Natural killer cell (primary cell): ENCODE results near the gene HAPSTR1. TPM values are rescaled to one million over a fixed set of nuclear protein-coding genes. Genes with fewer than 3 reads are reported as not detected.

Experiments used
- ATAC-seq, 3 donors: fragments of 150-1000 bp in 2 of 3; fragments of 200-7000 bp in 1 of 3; cut with Tn5 transposase; 1 replicate in 1 of 3; 2 replicates in 2 of 3; pipeline ENCODE4 v1.10.0; 2021; ENCODE audit warnings: mild to moderate bottlenecking in 2 of 3, moderate library complexity in 2 of 3
- DNase-seq, 2 donors: peaks; one replicate each; pipeline versions ENCODE4 v3.0.0 to v3.0.0-alpha.2; 2013 to 2021; ENCODE audit warnings: mixed read lengths in 1 of 2
- H3K27ac ChIP-seq: one replicate; pipeline ENCODE4 v1.5.1; 2013; ENCODE audit warnings: mild to moderate bottlenecking, low read length
- H3K27me3 ChIP-seq: one replicate; pipeline ENCODE4 v1.6.1; 2013; ENCODE audit warnings: low read length; ENCODE audit not compliant: control insufficient read depth, insufficient read depth
- H3K36me3 ChIP-seq: one replicate; pipeline ENCODE4 v1.6.1; 2013; ENCODE audit warnings: low read length; ENCODE audit not compliant: control insufficient read depth, insufficient read depth
- H3K4me1 ChIP-seq: one replicate; pipeline ENCODE4 v1.6.1; 2013; ENCODE audit warnings: low read length; ENCODE audit not compliant: control insufficient read depth, insufficient read depth
- H3K4me3 ChIP-seq: one replicate; pipeline ENCODE4 v1.5.1; 2013; ENCODE audit warnings: low read length
- H3K9me3 ChIP-seq: one replicate; pipeline ENCODE4 v1.6.1; 2013; ENCODE audit warnings: low read length; ENCODE audit not compliant: control insufficient read depth, insufficient read depth
- H3K27ac Mint-ChIP-seq, 2 donors: one replicate each; pipeline ENCODE4 v1.8.0; 2022; ENCODE audit warnings: mild to moderate bottlenecking in 2 of 2, mixed read lengths in 2 of 2, moderate library complexity in 1 of 2
- H3K27me3 Mint-ChIP-seq, 2 donors: one replicate each; pipeline ENCODE4 v1.8.0; 2022; ENCODE audit warnings: low read depth in 2 of 2, mixed read lengths in 2 of 2
- H3K36me3 Mint-ChIP-seq: one replicate; pipeline ENCODE4 v1.8.0; 2022; ENCODE audit warnings: mixed read lengths
- H3K4me1 Mint-ChIP-seq, 2 donors: one replicate each; pipeline ENCODE4 v1.8.0; 2022; ENCODE audit warnings: mixed read lengths in 2 of 2
- H3K4me3 Mint-ChIP-seq: one replicate; pipeline ENCODE4 v1.8.0; 2022; ENCODE audit warnings: mild to moderate bottlenecking, moderate library complexity, mixed read lengths
- H3K9me3 Mint-ChIP-seq, 2 donors: one replicate each; pipeline ENCODE4 v1.8.0; 2022; ENCODE audit warnings: mixed read lengths in 2 of 2
- WGBS: methylation state at CpG from one replicate; pipeline ENCODE4 v1.1.7; 2013; ENCODE audit warnings: missing lambda C conversion rate; ENCODE audit not compliant: insufficient coverage; 5-methylcytosine and 5-hydroxymethylcytosine counted together
- intact Hi-C: fragments of 100-400 bp; cut with micrococcal nuclease; formaldehyde crosslinking; loops from one replicate; pipeline ENCODE4 v1.14.2; 2022
- total RNA-seq, 4 donors: library from RNA; stranded (reverse); fragments of 120-200 nt in 1 of 4; gene quantifications; one replicate each; pipeline versions ENCODE4 v1.2.3 to v1.2.4, GENCODE V29; 2013 to 2022
- TF ChIP-seq, protein P1 (sequence below): fragments of 200-600 bp; IDR thresholded peaks from one replicate; pipeline ENCODE4 v1.8.0; 2022; ENCODE audit warnings: antibody characterized with exemption

HAPSTR1 gene
- total RNA-seq, 3 donors from 2014 or later (not counting 1 experiment from before 2014, with no cell fraction given), result 135 to 145 (median 138) TPM

DNA sequence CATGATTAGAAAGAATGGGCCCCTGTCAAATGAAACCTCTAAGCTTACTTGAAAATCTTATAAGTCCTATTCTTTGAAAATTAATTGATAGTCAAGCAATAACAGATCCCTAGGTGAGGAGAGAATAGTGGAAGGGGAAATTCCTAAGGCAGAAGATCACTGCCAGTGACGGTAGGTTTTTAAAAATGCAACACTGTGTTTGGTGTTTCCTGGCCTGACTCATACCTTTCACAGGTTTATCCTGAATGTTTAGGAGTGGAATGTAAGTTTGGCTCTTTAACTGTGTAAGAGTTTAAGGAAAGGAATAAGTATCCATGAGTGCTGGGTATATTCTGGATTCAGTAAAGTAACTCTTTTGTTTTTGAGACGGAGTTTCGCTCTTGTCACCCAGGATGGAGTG, 23.8 kb downstream of the HAPSTR1 start:
- Histone ChIP-seq H3K9me3 (no peaks in the 10 kb centered on the region), H3K27me3 (no peaks in the 10 kb centered on the region), H3K4me3 (no peak overlapping the region), H3K36me3 (peaks cover 37% of the 10 kb centered on the region), H3K27ac (no peak overlapping the region), H3K4me1 (peaks cover 26% of the 10 kb centered on the region)
- Mint-ChIP-seq H3K27ac (peak overlapping the region; percentile 82 to 88), H3K36me3 (no peaks in the 10 kb centered on the region), H3K4me3 (peak overlapping the region; percentile 6), H3K9me3 (no peaks in the 10 kb centered on the region), H3K27me3 (no peaks in the 10 kb centered on the region), H3K4me1 (peaks cover 92 to 95% of the 10 kb centered on the region in 2 donors)
- WGBS, result 84% methylated on average over 3 of the region's 3 CpGs
- intact Hi-C loops, result no loop called here
- TF ChIP-seq, protein P1, sequence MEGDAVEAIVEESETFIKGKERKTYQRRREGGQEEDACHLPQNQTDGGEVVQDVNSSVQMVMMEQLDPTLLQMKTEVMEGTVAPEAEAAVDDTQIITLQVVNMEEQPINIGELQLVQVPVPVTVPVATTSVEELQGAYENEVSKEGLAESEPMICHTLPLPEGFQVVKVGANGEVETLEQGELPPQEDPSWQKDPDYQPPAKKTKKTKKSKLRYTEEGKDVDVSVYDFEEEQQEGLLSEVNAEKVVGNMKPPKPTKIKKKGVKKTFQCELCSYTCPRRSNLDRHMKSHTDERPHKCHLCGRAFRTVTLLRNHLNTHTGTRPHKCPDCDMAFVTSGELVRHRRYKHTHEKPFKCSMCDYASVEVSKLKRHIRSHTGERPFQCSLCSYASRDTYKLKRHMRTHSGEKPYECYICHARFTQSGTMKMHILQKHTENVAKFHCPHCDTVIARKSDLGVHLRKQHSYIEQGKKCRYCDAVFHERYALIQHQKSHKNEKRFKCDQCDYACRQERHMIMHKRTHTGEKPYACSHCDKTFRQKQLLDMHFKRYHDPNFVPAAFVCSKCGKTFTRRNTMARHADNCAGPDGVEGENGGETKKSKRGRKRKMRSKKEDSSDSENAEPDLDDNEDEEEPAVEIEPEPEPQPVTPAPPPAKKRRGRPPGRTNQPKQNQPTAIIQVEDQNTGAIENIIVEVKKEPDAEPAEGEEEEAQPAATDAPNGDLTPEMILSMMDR, result no peak
- ATAC-seq, result no peak
- DNase-seq, result no peak

DNA sequence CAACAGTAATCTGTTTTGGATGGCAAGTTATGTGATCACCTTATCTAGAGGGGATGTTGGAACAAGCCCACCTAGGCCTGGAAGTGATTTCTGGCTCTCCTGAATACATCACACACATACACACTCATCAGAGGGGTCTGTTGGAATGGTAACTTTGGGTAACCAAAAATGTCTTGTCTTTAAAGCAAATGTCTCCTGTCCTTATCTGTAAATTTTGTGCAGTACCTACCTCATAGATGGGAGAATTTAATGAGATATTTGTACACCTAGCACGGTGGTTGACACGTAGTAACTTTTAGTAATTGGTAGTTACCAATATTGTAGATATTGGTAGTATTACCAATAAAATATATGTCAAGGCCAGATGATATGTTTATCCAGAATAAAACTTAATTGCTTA, 24.7 kb downstream of the HAPSTR1 start:
- peak overlapping the region; percentile 82 to 88 for H3K27ac Mint-ChIP-seq
- 100% methylated on average over 2 of the region's 2 CpGs for WGBS
- ATAC-seq, result no peak

DNA sequence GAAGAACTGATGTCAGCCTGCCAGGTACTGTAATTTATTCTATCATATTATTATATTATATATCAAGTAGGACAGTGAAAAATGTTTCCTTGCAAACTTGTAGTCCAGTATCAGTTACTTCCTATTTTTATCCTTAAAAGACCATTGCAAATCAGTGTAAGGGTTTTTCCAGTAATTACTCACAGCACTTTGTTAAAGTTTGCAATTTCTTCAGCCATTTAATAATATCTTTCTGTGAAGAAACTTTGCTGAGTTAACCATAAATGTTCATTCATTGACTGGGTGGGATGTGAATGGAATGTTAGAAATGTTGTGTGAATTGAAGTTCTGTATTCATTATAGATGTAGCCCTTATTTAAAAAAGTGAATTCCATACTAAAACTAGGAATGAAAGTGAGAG, 26.7 kb downstream of the HAPSTR1 start:
- H3K36me3 Mint-ChIP-seq, result no peaks in the 10 kb centered on the region
- ATAC-seq, result no peak

More for the DNA sequence above, 24.7 kb downstream of the HAPSTR1 start:
- no peak overlapping the region for H3K4me3 Mint-ChIP-seq
- Histone ChIP-seq H3K9me3 (no peaks in the 10 kb centered on the region), H3K27ac (no peak overlapping the region), H3K27me3 (no peaks in the 10 kb centered on the region), H3K36me3 (peaks cover 34% of the 10 kb centered on the region), H3K4me3 (no peak overlapping the region), H3K4me1 (peaks cover 21% of the 10 kb centered on the region)
- DNase-seq, result no peak
- no peaks in the 10 kb centered on the region for H3K9me3 Mint-ChIP-seq
- TF ChIP-seq, protein P1, result no peak
- no peaks in the 10 kb centered on the region for H3K36me3 Mint-ChIP-seq
- intact Hi-C loops, result no loop called here
- peaks cover 85 to 88% of the 10 kb centered on the region in 2 donors for H3K4me1 Mint-ChIP-seq
- H3K27me3 Mint-ChIP-seq, result no peaks in the 10 kb centered on the region

DNA sequence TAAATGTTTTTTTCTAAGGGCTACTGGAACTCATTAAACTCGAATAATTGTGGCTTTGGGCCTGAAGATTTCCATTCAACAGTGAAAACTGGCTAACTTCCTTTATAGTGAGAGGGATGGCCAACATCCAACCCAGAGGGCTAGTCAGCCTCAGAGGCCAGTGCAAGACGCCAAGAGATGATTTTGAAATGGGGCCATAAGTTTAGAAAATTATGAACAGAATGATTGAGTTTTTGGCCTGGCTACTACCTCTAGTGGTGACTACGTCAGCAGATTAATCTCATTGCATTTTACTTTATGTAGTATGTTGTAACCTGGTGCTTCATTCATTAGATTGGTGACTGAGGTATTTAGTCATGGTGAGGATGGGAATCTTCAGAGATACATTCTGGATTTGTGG, 28.4 kb downstream of the HAPSTR1 start:
- ATAC-seq (no peak), DNase-seq (no peak)
- no peak overlapping the region for H3K4me3 ChIP-seq
- H3K9me3 ChIP-seq, result no peaks in the 10 kb centered on the region
- Mint-ChIP-seq H3K36me3 (no peaks in the 10 kb centered on the region), H3K27me3 (no peaks in the 10 kb centered on the region), H3K4me1 (peaks cover 78 to 80% of the 10 kb centered on the region in 2 donors), H3K9me3 (no peaks in the 10 kb centered on the region), H3K4me3 (no peak overlapping the region), H3K27ac (peak overlapping the region; percentile 74 to 88)
- TF ChIP-seq, protein P1, result no peak
- no peaks in the 10 kb centered on the region for H3K27me3 ChIP-seq
- peaks cover 38% of the 10 kb centered on the region for H3K36me3 ChIP-seq
- 69% methylated on average over 3 of the region's 3 CpGs for WGBS
- peaks cover 26% of the 10 kb centered on the region for H3K4me1 ChIP-seq
- H3K27ac ChIP-seq, result no peak overlapping the region
- intact Hi-C loops, result no loop called here

More for the DNA sequence above, 26.7 kb downstream of the HAPSTR1 start:
- DNase-seq, result no peak
- Histone ChIP-seq H3K27me3 (no peaks in the 10 kb centered on the region), H3K4me3 (no peak overlapping the region), H3K27ac (no peak overlapping the region), H3K9me3 (no peaks in the 10 kb centered on the region), H3K36me3 (peaks cover 38% of the 10 kb centered on the region), H3K4me1 (peaks cover 19% of the 10 kb centered on the region)
- no peaks in the 10 kb centered on the region for H3K27me3 Mint-ChIP-seq
- no peaks in the 10 kb centered on the region for H3K9me3 Mint-ChIP-seq
- H3K4me1 Mint-ChIP-seq, result peaks cover 80% of the 10 kb centered on the region in 2 donors
- peak overlapping the region; percentile 82 to 88 for H3K27ac Mint-ChIP-seq
- TF ChIP-seq, protein P1, result no peak
- H3K4me3 Mint-ChIP-seq, result no peak overlapping the region
- intact Hi-C loops, result no loop called here
